Right lobe of liver (tissue), 6 donors: ENCODE measurements around the gene KCNK16. TPM values are rescaled to one million over a fixed set of nuclear protein-coding genes. Genes with fewer than 3 reads are reported as not detected.
A peak's percentile ranks its signal among the peaks of the same experiment; 100 is the strongest.

ENCODE experiments used
- ATAC-seq, 4 donors: fragments of 200-7000 bp; cut with Tn5 transposase; one replicate each; pipeline ENCODE4 v1.9.1; 2020; ENCODE audit warnings: mild to moderate bottlenecking in 4 of 4, moderate library complexity in 4 of 4
- DNase-seq, 3 donors: peaks; one replicate each; pipeline ENCODE4 v3.0.0-alpha.2; 2020
- H3K27ac ChIP-seq, 3 donors: fragments of 200-600 bp; one replicate each; pipeline ENCODE4 v1.8.0; 2022
- H3K27me3 ChIP-seq, 2 donors: fragments of 200-600 bp; one replicate each; pipeline ENCODE4 v1.8.0; 2022
- H3K36me3 ChIP-seq, 4 donors: fragments of 200-600 bp; sonication (generic) in 1 of 4; one replicate each; pipeline versions ENCODE4 v1.5.1 to v1.8.0; 2017 to 2022; ENCODE audit warnings: control low read depth in 1 of 4
- H3K4me1 ChIP-seq, 4 donors: fragments of 200-600 bp; sonication (generic) in 1 of 4; one replicate each; pipeline versions ENCODE4 v1.5.1 to v1.8.0; 2017 to 2022; ENCODE audit warnings: control low read depth in 1 of 4
- H3K4me3 ChIP-seq, 3 donors: fragments of 200-600 bp; one replicate each; pipeline ENCODE4 v1.8.0; 2022
- H3K9me3 ChIP-seq, 4 donors: fragments of 200-600 bp; sonication (generic) in 1 of 4; one replicate each; pipeline versions ENCODE4 v1.5.1 to v1.8.0; 2017 to 2022; ENCODE audit warnings: control low read depth in 1 of 4
- POLR2A ChIP-seq: fragments of 450-650 bp; IDR thresholded peaks from one replicate; pipeline ENCODE4 v1.6.1; 2017; ENCODE audit warnings: antibody characterized with exemption, mild to moderate bottlenecking
- WGBS: methylation state at CpG from one replicate; pipeline ENCODE4 v1.1.6; 2018; ENCODE audit warnings: low coverage, low lambda C conversion rate; ENCODE audit not compliant: insufficient coverage; ENCODE audit errors: missing lambda C conversion rate; 5-methylcytosine and 5-hydroxymethylcytosine counted together
- intact Hi-C, 2 donors: fragments of 100-400 bp; cut with DNase I; formaldehyde crosslinking; loops; one replicate each; pipeline versions ENCODE4 v1.11.2 to v1.14.1; 2022
- total RNA-seq, 6 experiments: library from RNA; depleted of rRNA in 2 of 6; stranded (reverse); fragments of >200 nt in 2 of 6; fragmentation: NEBNext Ultra II Directional in 3 of 6; extraction: Animal tissue kit (Norgen Biotek cat#: 25700) in 3 of 6; gene quantifications; one replicate each; pipeline versions ENCODE4 v1.1.0 to v1.2.4, GENCODE V29; 2016 to 2023
- TF ChIP-seq, protein P1 (sequence below), 4 donors: fragments of 200-600 bp in 3 of 4; fragments of 450-650 bp in 1 of 4; IDR thresholded peaks; one replicate each; pipeline versions ENCODE4 v1.5.1 to v1.8.0; 2016 to 2022; ENCODE audit warnings: antibody characterized with exemption in 4 of 4, mild to moderate bottlenecking in 2 of 4
- donor health status: DM: no; HTN: yes; CAD: no.
- donor health status: DM: no; HTN: no; CAD: no.
- donor health status: DM: no; HTN: no; CAD: no.
- donor health status: DM: no; HTN: yes; CAD: no.
- donor health status: DM: no; HTN: yes; CAD: no.

KCNK16 gene
- total RNA-seq, 6 experiments from 2014 or later, result not detected

GRCh38 chr6:39319621-39320362 lies 2.7 kb downstream of the KCNK16 start:
- H3K27ac ChIP-seq, result no peak overlapping the region
- TF ChIP-seq POLR2A, result no peak
- TF ChIP-seq, protein P1, sequence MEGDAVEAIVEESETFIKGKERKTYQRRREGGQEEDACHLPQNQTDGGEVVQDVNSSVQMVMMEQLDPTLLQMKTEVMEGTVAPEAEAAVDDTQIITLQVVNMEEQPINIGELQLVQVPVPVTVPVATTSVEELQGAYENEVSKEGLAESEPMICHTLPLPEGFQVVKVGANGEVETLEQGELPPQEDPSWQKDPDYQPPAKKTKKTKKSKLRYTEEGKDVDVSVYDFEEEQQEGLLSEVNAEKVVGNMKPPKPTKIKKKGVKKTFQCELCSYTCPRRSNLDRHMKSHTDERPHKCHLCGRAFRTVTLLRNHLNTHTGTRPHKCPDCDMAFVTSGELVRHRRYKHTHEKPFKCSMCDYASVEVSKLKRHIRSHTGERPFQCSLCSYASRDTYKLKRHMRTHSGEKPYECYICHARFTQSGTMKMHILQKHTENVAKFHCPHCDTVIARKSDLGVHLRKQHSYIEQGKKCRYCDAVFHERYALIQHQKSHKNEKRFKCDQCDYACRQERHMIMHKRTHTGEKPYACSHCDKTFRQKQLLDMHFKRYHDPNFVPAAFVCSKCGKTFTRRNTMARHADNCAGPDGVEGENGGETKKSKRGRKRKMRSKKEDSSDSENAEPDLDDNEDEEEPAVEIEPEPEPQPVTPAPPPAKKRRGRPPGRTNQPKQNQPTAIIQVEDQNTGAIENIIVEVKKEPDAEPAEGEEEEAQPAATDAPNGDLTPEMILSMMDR (IDR thresholded peaks at IDR 0.05), result no peak
- no peaks in the 10 kb centered on the region for H3K27me3 ChIP-seq
- peak in 1 of 4 donors; percentile 19 for ATAC-seq
- intact Hi-C loops, result loop anchor here in 1 of 2 donors (10.0 kb wide), 1 partner anchor 445 kb away; no protein-coding TSS in a partner anchor
- H3K36me3 ChIP-seq, result no peaks in the 10 kb centered on the region
- no peak overlapping the region for H3K4me3 ChIP-seq
- no peaks in the 10 kb centered on the region for H3K4me1 ChIP-seq
- H3K9me3 ChIP-seq, result no peaks in the 10 kb centered on the region
- no peak for DNase-seq
- WGBS, result 64% methylated on average over 5 of the region's 13 CpGs

DNA sequence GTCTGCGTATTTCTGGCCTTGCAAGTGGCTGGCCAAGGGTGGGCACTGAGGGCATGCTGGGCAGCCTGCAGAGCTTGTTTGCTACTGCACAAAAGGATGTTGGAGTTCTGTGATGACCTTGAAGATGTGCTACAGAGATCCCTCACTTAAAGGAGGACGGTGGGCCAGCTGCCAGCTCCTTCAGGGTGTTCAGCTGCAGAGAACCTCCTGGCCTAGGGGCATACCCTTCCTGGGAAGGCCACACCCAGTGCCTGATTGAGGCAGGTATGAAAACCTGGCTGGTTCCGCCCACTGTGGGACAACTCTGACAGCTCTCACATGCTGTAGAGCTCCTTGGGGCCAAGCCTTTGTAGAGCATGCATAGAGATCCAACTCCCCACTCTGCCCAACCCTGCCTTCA lies 5.2 kb downstream of the KCNK16 start:
- peaks cover 0 to 18% (median 0%) of the 10 kb centered on the region in 4 donors for H3K4me1 ChIP-seq
- WGBS, result 83% methylated on average over 1 of the region's 3 CpGs
- H3K27me3 ChIP-seq, result peaks cover 0 to 10% of the 10 kb centered on the region in 2 donors
- ATAC-seq (no peak), DNase-seq (no peak)
- no peak overlapping the region for H3K27ac ChIP-seq
- H3K4me3 ChIP-seq, result no peak overlapping the region
- no peak for TF ChIP-seq POLR2A
- TF ChIP-seq, protein P1 (IDR thresholded peaks at IDR 0.05), result no peak
- intact Hi-C loops, result loop anchor here in 1 of 2 donors (10.0 kb wide), 1 partner anchor 442 kb away; no protein-coding TSS in a partner anchor
- no peaks in the 10 kb centered on the region for H3K36me3 ChIP-seq
- no peaks in the 10 kb centered on the region for H3K9me3 ChIP-seq

DNA sequence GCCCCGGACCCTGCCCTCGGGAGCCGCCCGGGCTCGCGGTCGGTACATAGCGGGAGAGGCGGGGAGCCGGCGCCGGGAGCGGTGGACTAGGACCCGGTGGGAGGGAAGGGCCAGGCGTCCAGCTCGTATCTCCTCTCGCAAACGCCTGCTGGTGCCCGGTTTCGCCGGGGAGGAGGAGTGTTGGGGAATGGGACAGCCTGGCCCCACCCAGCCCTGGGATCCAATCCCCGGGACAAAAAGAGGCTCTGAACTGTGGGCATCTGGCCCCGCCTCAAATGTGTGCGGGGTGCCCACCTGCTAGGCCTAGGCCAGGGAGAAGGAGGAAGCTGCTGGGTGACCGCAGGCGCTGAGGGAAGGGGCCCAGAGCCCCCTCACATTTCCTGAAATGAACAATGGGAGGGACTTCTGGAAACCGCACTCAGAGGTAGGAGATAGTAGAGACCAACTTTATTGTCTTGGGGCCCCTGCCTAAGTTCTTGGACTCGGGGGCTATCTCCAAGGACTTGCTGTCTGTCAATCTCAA lies 8.2 kb downstream of the KCNK16 start, which contains the start of gene KCNK17:
TSS of gene KCNK17 (minus strand) at position 147 of the 523 bp plus-strand sequence. CDS start at position 48, 99 bp downstream.
- 39% methylated on average over 4 of the region's 28 CpGs for WGBS
- ATAC-seq, result peak in 1 of 4 donors; percentile 1
- no peak within 1 kb of the TSS for H3K27ac ChIP-seq
- no peaks in the 10 kb centered on the region for H3K9me3 ChIP-seq
- peaks cover 0 to 18% (median 0%) of the 10 kb centered on the region in 4 donors for H3K4me1 ChIP-seq
- intact Hi-C loops, result loop anchor here (5.0 to 10.0 kb wide), 2 partner anchors 440 to 447 kb away; no protein-coding TSS in a partner anchor
- peak within 1 kb of the TSS in 2 of 3 donors; percentile 27 to 28 for H3K4me3 ChIP-seq
- no peaks in the 10 kb centered on the region for H3K36me3 ChIP-seq
- H3K27me3 ChIP-seq, result peaks cover 0 to 10% of the 10 kb centered on the region in 2 donors
- TF ChIP-seq, protein P1 (IDR thresholded peaks at IDR 0.05), result no peak
- no peak for DNase-seq

GRCh38 chr6:39313526-39314272 lies 8.8 kb downstream of the KCNK16 start:
- Histone ChIP-seq H3K27me3 (peaks cover 0 to 10% of the 10 kb centered on the region in 2 donors), H3K36me3 (no peaks in the 10 kb centered on the region), H3K27ac (no peak overlapping the region), H3K4me1 (peaks cover 0 to 18% (median 0%) of the 10 kb centered on the region in 4 donors), H3K9me3 (no peaks in the 10 kb centered on the region), H3K4me3 (peak overlapping the region in 2 of 3 donors; percentile 27 to 28)
- TF ChIP-seq, protein P1 (IDR thresholded peaks at IDR 0.05), result no peak
- no peak for TF ChIP-seq POLR2A
- WGBS, result under 1% methylated on average over 31 of the region's 80 CpGs
- intact Hi-C loops, result loop anchor here (5.0 to 10.0 kb wide), 2 partner anchors 439 to 446 kb away; no protein-coding TSS in a partner anchor
- ATAC-seq (peak in 3 of 4 donors; percentile 1 to 7 (median 5)), DNase-seq (no peak)
